ENCODE results near the gene TUBGCP6. TPM values are rescaled to one million over a fixed set of nuclear protein-coding genes. Genes with fewer than 3 reads are reported as not detected.

The TUBGCP6 gene
- total RNA-seq, 1 donor from 2014 or later = 51.7 TPM

DNA sequence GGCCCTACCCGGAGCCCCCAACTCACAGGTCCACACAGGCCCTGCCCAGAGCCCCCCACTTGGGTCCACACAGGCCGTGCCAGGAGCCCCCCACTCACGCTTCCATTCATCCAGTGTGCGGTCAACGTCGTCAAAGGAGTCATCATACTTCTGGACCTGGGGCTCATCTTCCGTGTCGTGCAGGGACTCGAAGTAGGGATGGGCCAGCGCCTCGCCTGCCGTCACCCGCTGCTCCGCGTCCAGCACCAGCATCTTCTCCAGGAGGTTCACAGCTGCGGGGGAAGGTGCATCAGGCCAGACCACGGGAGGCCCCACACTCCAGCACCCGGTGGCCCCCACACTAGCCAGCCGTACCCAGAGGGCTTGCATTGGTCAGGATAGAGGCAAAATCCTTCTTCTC, 10.3 kb upstream of the TUBGCP6 start:
- peaks cover 4% of the 10 kb centered on the region for H3K27me3 Mint-ChIP-seq
- H3K4me3 Mint-ChIP-seq = no peak overlapping the region
- H3K9me3 Mint-ChIP-seq = no peaks in the 10 kb centered on the region
- no peak for DNase-seq
- no peaks in the 10 kb centered on the region for H3K36me3 Mint-ChIP-seq (ENCODE audit: low read depth)
- intact Hi-C loops (cut with micrococcal nuclease) = no loop called here
- H3K4me1 Mint-ChIP-seq = no peaks in the 10 kb centered on the region
- no peak overlapping the region for H3K27ac Mint-ChIP-seq

DNA sequence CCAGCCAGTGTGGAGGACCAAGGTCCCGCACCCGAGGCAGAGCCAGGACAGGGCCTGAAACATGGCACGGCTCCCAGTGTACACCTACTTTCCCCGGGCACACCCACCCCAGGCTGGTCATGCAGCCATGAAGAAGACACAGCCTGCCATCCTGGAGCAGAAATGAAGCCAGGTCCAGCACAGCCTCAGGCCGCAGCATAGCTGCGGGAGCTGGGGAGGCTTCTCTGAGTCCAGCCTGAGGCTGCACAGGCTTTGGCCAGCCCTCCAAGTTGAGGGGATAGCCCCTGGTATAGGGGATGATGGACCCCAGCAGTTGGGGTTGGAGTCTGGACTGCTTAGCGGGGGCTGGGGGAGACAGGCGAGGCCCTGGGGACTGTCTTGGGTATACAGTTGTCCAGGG, 9.1 kb upstream of the TUBGCP6 start:
- intact Hi-C loops (cut with micrococcal nuclease) = loop anchor here (5.0 kb wide), 3 partner anchors 73 to 438 kb away; partner anchors contain the start of genes DENND6B, LMF2 and NCAPH2
- no peaks in the 10 kb centered on the region for H3K36me3 Mint-ChIP-seq (ENCODE audit: low read depth)
- H3K9me3 Mint-ChIP-seq = no peaks in the 10 kb centered on the region
- no peak overlapping the region for H3K27ac Mint-ChIP-seq
- no peak for DNase-seq
- H3K4me3 Mint-ChIP-seq = no peak overlapping the region
- H3K27me3 Mint-ChIP-seq = peaks cover under 1% of the 10 kb centered on the region
- no peaks in the 10 kb centered on the region for H3K4me1 Mint-ChIP-seq

DNA sequence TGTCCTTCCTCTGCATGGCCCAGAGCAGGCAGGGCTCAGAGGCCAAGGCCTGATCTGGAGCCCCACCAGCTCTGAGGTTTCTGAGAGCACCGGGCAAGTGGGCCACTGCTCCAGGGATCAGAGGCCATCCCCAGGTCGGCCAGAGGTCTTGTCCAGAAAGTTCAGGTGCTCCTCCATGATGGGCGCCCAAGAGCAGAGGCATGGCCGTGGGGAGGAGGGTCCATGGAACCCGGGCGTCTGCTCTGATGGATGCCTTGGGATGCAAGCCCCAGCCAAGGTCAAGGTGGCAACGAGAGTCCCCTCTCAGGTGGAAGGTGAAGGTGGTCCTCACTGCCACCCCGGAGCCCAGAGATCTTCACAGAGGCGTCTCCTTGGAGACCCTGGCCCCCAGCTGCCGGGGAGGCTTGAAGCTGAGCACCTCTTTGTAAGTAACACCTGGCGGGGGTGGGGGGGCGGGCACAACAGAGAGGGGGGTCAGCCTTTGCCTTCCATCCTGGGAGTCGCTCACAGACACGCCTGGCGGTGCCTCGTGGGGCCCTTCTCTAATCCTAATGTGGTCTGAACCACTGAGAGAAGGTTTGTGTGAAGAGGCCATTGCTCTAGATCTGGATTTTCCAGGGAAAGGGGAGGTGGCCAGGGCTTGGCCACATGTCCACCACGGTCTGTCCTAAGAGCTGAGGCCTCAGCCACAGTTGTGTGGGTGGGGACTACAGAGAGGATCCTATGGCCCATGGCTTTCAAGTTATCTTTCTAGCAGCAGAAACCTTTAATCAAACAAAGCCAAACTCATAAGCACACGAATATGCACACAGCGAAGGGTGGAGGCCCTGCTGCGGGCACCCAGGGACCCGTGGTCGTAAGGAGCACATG, 8.5 kb upstream of the TUBGCP6 start:
- H3K36me3 Mint-ChIP-seq (ENCODE audit: low read depth) = no peaks in the 10 kb centered on the region
- no peak for DNase-seq
- no peaks in the 10 kb centered on the region for H3K4me1 Mint-ChIP-seq
- no peaks in the 10 kb centered on the region for H3K27me3 Mint-ChIP-seq
- no peak overlapping the region for H3K27ac Mint-ChIP-seq
- H3K4me3 Mint-ChIP-seq = no peak overlapping the region
- H3K9me3 Mint-ChIP-seq = no peaks in the 10 kb centered on the region
- intact Hi-C loops (cut with micrococcal nuclease) = loop anchor here (5.0 kb wide), 3 partner anchors 74 to 439 kb away; partner anchors contain the start of genes DENND6B, LMF2 and NCAPH2

DNA sequence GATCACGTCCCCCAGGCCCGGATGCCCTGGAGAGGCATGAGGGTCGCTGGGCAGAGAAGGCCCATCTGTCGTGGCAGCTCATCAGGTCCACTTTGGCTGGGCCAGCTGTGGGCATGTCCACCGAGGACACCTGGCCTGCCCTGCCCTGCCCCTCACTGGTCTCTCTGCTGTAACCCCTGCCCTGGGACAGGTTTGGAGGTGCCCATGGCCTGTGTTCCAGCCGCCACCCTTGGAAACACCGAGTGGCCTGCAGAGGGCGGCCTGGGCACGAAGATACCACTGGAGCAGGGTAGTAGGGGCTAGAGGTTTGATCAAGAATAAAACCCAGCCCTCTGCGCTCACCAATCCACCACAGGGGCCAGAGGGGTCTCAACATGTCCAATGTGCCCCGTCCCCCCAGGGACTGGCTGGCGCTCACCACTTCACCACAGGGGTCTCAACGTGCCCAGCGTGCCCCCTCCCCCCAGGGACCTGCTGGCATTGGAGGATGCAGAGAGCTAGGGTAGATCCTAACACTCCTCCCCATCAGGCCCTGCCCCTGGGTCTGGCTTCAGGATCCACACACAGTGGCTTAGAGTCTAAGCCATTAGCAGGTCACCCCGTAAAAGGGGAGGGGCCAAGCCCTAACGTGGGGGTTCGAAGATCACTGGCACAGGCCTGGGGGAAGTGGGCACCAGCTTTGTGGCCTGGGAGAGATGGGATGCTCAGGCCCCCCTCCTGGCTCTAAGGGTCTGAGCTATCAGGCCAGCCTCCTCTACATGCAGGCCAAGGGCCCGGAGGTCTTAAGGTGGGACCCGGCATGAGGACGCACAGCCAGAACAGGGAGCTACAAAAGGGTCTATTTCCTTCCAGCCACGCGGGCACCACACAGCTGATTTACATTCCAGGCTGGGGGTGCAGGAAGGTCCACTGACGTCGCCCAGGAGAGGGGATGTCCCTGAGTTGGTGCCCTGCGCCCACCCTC, 7.5 kb upstream of the TUBGCP6 start:
- DNase-seq = peak; percentile 90
- Mint-ChIP-seq H3K27ac (no peak overlapping the region), H3K9me3 (no peaks in the 10 kb centered on the region), H3K27me3 (no peaks in the 10 kb centered on the region), H3K36me3 (ENCODE audit: low read depth) (peaks cover 3% of the 10 kb centered on the region), H3K4me1 (peaks cover 1% of the 10 kb centered on the region), H3K4me3 (peak overlapping the region; percentile 17)
- intact Hi-C loops (cut with micrococcal nuclease) = loop anchor here (1.0 to 5.0 kb wide), 4 partner anchors 75 to 440 kb away; partner anchors contain the start of genes DENND6B, LMF2 and NCAPH2

DNA sequence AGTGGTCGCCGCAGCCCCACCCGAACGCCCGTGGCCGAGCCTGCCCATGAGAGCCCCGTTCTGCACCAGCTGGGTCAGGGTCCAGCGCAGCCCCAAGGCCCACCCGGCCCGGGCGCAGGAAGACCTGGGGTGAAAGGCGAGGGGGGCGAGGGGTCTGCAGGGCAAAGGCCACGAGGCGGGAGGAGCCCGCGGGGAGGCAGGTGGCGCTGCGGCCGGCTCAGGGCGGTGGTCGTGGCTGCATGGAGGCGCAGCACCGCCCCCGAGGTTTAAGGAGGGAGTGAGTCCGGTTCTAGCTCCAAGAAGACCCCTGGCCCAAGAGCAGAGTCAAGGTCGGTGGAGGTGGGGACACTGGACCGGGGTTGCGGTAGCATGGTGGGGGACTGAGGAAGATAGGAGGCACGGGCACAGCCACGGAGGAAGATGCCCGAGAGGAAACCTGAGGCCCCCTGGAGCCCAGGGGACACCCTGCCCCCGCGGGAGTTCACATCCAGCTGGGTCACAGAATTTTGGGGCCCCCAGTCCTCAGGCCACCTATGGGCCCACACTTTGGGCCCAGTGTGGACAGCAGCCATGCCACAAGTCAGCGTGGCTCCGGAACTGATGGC, 6.8 kb upstream of the TUBGCP6 start:
- intact Hi-C loops (cut with micrococcal nuclease) = loop anchor here (1.0 to 5.0 kb wide), 6 partner anchors 19 to 441 kb away; partner anchors contain the start of genes DENND6B, LMF2, MAPK11 and NCAPH2
- H3K4me1 Mint-ChIP-seq = peaks cover 3% of the 10 kb centered on the region

DNA sequence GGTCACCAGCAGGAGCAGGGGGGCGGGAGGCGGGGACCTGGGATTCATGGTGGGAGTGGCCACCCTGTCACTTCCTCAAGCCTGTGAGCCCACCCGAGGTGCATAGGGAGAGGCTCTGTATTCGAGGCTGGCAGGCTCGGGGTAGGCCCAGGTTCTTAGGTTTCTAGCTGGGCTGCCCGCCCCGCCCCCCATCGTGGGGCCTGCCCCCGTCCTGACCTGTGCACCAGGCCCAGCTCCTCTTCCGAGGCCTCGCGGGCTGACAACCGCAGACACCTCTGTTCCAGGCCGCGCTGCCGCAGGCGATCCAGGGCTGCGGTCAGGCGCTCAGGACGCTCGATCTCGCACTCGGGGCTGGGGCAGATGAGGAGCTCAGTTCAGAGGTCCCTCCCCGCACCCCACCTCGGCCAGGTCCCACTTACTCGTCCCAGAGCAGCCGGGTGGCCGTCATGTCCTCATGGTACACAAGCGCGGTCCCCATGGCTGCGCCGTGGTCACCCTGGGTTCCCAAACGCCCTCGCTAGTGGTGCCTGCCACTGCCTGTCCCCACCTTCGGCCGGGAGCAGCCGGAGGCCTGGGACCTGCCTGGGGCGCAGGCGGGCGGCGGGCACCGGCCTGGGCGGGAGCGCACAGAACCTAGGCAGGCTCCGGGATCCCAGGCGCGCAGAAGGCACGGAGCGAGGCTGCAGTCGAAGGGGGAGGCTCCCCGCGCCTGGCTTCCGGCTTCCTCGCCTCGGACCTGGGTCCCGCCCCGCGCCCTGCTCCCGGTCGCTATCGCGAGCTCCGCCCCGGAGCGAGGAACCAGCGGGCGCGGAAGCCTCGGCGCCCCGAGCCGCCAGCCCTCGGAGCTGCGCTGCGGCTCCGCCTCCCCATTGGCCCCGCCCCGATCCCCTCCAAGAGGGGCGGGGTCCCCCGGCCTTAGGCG, 6.0 kb upstream of the TUBGCP6 start, which contains the start of gene HDAC10:
Gene HDAC10, minus strand, starts transcription at position 711 of the 922 bp plus-strand sequence. Its CDS starts 233 bp downstream, at position 478.
- H3K4me3 Mint-ChIP-seq = peak within 1 kb of the TSS; percentile 84
- H3K4me1 Mint-ChIP-seq = peaks cover 3% of the 10 kb centered on the region
- H3K27ac Mint-ChIP-seq = peak within 1 kb of the TSS; percentile 80
- intact Hi-C loops (cut with micrococcal nuclease) = loop anchor here (2.0 to 5.0 kb wide), 5 partner anchors 20 to 441 kb away; partner anchors contain the start of genes DENND6B, LMF2, MAPK11 and NCAPH2
- no peaks in the 10 kb centered on the region for H3K27me3 Mint-ChIP-seq
- H3K9me3 Mint-ChIP-seq = no peaks in the 10 kb centered on the region
- DNase-seq = peak; percentile 96
- peaks cover 8% of the 10 kb centered on the region for H3K36me3 Mint-ChIP-seq (ENCODE audit: low read depth)

More for the DNA sequence above, 6.8 kb upstream of the TUBGCP6 start:
- Mint-ChIP-seq H3K4me3 (peak overlapping the region; percentile 84), H3K36me3 (ENCODE audit: low read depth) (peaks cover 8% of the 10 kb centered on the region), H3K27me3 (no peaks in the 10 kb centered on the region), H3K9me3 (no peaks in the 10 kb centered on the region), H3K27ac (no peak overlapping the region)
- DNase-seq = no peak

DNA sequence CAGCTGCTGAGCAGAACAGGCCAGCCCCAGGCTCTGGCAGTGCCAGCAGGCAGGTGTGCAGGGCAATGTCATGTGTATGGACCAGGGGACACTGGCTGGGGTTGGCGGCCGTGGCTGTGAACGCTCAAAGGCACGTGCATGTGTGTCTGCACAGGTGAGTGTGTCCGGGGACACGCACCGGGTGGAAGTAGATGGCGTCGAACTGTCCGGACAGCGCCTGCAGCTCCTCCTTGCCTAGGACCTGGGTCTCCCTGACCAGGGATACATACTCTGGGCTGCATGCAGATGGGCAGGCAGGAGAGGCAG, 5.4 kb upstream of the TUBGCP6 start:
- Mint-ChIP-seq H3K27ac (peak overlapping the region; percentile 37), H3K4me1 (peaks cover 3% of the 10 kb centered on the region), H3K9me3 (no peaks in the 10 kb centered on the region), H3K27me3 (no peaks in the 10 kb centered on the region), H3K36me3 (ENCODE audit: low read depth) (peaks cover 8% of the 10 kb centered on the region), H3K4me3 (peak overlapping the region; percentile 84)
- DNase-seq = peak; percentile 61
- intact Hi-C loops (cut with micrococcal nuclease) = loop anchor here (2.0 to 5.0 kb wide), 5 partner anchors 21 to 442 kb away; partner anchors contain the start of genes DENND6B, LMF2, MAPK11 and NCAPH2

DNA sequence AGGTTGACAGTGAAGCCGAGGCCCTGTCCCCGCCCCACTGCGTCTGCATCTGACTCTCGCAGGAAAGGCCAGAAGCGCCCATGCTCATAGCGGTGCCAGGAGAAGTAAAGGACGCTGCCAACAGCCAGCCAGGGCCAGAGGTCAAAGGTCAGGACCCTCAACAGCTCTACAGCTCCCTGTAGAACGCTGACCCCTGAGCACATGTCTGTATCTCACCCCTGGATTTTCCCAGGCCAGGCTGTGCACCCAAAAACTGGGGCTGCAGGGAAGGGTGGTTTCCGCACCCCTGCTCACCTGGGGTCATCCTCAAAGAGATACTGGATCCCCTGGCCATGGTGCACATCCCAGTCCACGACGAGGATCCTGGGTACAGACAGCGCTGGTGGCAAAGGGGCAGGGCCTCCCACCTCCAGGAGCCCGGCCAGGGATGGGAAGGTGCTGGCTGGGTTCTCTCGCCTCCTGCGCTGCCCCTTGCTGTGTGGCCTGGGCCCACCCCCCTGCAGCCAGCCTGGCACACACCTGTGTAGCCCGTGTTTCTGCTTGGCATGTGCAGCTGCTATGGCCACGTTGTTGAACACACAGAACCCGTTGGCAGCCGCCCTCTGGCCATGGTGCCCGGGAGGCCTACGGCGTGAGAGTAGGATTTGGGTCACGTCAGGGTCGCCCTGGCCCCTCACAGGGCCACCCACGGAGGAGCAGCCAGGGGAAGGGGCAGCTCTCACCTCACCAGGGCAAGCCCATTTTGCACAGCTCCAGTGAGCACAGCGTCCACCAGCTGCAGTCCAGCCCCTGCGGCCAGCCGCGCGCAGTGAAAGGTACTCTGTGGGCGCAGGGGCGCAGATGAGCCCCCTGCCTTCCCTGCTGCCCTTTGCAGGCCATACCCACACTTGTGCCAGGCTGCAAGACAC, 4.8 kb upstream of the TUBGCP6 start:
- Mint-ChIP-seq H3K4me3 (peak overlapping the region; percentile 84), H3K27ac (peak overlapping the region; percentile 37), H3K36me3 (ENCODE audit: low read depth) (peaks cover 11% of the 10 kb centered on the region), H3K9me3 (no peaks in the 10 kb centered on the region), H3K4me1 (peaks cover 6% of the 10 kb centered on the region), H3K27me3 (peaks cover 2% of the 10 kb centered on the region)
- intact Hi-C loops (cut with micrococcal nuclease) = loop anchor here (2.0 to 5.0 kb wide), 5 partner anchors 21 to 443 kb away; partner anchors contain the start of genes DENND6B, LMF2, MAPK11 and NCAPH2
- DNase-seq = no peak

DNA sequence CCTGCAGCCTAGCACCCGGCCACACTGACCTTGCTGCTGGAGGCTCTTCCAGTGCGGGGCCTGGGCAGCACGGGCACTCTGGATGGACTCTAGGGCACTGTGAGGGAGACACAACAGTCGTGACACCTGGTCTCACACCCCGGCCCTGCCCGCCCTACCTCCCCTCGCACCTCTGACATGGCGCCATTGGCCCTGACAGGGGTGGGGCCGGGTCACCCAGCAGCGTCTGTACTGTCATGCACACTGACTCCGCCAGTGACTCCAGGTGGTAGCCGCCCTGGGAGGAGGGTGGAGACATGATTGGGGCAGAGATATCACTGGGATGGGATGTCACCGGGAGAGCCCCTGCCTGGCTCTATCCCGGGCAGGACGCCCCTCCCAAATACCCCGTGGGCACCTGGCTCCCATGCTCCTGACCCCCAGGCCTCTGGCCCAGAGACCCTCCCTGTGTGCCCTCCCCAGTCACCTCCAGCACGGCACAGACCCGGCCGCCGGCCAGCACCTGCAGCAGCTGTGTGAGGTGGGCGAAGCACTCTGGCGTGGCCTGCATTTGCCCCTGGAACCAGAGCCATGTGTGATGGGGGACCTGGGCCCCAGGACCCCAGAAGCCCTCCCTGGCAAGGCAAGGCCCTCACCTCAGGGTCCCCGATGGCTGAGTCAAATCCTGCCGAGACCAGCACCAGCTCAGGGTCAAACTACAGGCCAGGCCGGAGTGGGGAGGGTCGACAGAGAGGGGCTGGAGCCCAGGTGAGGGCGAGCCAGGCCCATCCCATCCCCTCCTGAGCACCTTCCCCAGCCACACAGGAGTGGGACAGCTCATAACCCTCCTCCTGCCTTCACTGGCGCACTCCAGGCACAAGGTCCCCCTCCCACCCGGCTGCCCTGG, 3.6 kb upstream of the TUBGCP6 start:
- Mint-ChIP-seq H3K4me3 (no peak overlapping the region), H3K36me3 (ENCODE audit: low read depth) (peaks cover 13% of the 10 kb centered on the region), H3K9me3 (no peaks in the 10 kb centered on the region), H3K27ac (no peak overlapping the region), H3K27me3 (peaks cover 2% of the 10 kb centered on the region), H3K4me1 (peaks cover 8% of the 10 kb centered on the region)
- intact Hi-C loops (cut with micrococcal nuclease) = no loop called here
- DNase-seq = no peak

DNA sequence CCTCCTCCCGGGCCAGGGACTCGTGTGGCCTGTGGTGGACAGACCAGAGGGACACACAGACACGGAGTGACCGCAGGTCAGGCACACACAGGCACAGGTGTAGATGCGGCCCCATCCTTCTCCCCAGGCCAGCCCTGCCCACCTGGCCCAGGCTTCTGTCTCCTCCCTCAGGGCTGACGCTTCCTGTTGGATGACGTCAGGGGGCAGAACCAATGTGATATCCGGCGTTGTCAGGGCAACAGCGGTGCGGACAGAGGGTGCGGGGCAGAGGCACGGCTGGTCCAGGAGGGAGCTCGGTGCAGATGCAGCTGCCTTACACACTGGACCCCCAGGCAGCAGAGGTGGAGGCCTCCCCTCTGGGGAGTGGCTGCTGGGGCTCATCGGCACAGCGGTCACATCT, 2.9 kb upstream of the TUBGCP6 start:
- peak; percentile 87 for DNase-seq
- peak overlapping the region; percentile 68 for H3K27ac Mint-ChIP-seq
- peaks cover 2% of the 10 kb centered on the region for H3K27me3 Mint-ChIP-seq
- peak overlapping the region; percentile 47 for H3K4me3 Mint-ChIP-seq
- peaks cover 9% of the 10 kb centered on the region for H3K4me1 Mint-ChIP-seq
- intact Hi-C loops (cut with micrococcal nuclease) = no loop called here
- peaks cover 13% of the 10 kb centered on the region for H3K36me3 Mint-ChIP-seq (ENCODE audit: low read depth)
- H3K9me3 Mint-ChIP-seq = no peaks in the 10 kb centered on the region
